Activated B cell treated with CpG ODN at 0.5 μM for 24 hours (primary cell): ENCODE data around the gene GEN1. TPM values are rescaled to one million over a fixed set of nuclear protein-coding genes. Genes with fewer than 3 reads are reported as not detected.
A peak's percentile ranks its signal among the peaks of the same experiment; 100 is the strongest.

Source experiments
- ATAC-seq: fragments of 200-7000 bp; cut with Tn5 transposase; one replicate; pipeline ENCODE4 v1.10.0; 2021; ENCODE audit warnings: low read depth, mild to moderate bottlenecking, moderate library complexity
- CTCF ChIA-PET: fragments of 350-600 bp; sonication (Branson Sonifier 250); formaldehyde crosslinking; loops from one replicate; lab custom pipeline; 2021; ENCODE audit warnings: antibody characterized with exemption; lab: Charles Lee
- POLR2A ChIA-PET: fragments of 350-600 bp; sonication (Branson Sonifier 250); formaldehyde crosslinking; loops from one replicate; lab custom pipeline; 2021; ENCODE audit warnings: antibody characterized with exemption; lab: Charles Lee
- DNase-seq: peaks from one replicate; pipeline ENCODE4 v3.0.0; 2022
- H3K27ac Mint-ChIP-seq: one replicate; pipeline ENCODE4 v1.8.0; 2020; ENCODE audit warnings: mixed read lengths
- H3K27me3 Mint-ChIP-seq: one replicate; pipeline ENCODE4 v1.8.0; 2021; ENCODE audit warnings: mixed read lengths
- H3K36me3 Mint-ChIP-seq: one replicate; pipeline ENCODE4 v1.8.0; 2021; ENCODE audit warnings: low read depth, mixed read lengths
- H3K4me1 Mint-ChIP-seq: one replicate; pipeline ENCODE4 v1.8.0; 2021; ENCODE audit warnings: mixed read lengths
- H3K4me3 Mint-ChIP-seq: one replicate; pipeline ENCODE4 v1.8.0; 2020; ENCODE audit warnings: mild to moderate bottlenecking, mixed read lengths
- H3K9me3 Mint-ChIP-seq: one replicate; pipeline ENCODE4 v1.8.0; 2020; ENCODE audit warnings: mixed read lengths
- intact Hi-C: fragments of 100-400 bp; cut with micrococcal nuclease; formaldehyde crosslinking; loops from one replicate; pipeline ENCODE4 v1.15.1; 2024
- total RNA-seq: library from RNA; stranded (reverse); gene quantifications from 2 replicates; pipeline ENCODE4 v1.2.3, GENCODE V29; 2022
- TF ChIP-seq, protein P1 (sequence below): fragments of 200-600 bp; IDR thresholded peaks from one replicate; pipeline ENCODE4 v1.8.0; 2022; ENCODE audit warnings: antibody characterized with exemption, mild to moderate bottlenecking

Gene GEN1
- total RNA-seq, 1 donor from 2014 or later = 163 TPM

DNA sequence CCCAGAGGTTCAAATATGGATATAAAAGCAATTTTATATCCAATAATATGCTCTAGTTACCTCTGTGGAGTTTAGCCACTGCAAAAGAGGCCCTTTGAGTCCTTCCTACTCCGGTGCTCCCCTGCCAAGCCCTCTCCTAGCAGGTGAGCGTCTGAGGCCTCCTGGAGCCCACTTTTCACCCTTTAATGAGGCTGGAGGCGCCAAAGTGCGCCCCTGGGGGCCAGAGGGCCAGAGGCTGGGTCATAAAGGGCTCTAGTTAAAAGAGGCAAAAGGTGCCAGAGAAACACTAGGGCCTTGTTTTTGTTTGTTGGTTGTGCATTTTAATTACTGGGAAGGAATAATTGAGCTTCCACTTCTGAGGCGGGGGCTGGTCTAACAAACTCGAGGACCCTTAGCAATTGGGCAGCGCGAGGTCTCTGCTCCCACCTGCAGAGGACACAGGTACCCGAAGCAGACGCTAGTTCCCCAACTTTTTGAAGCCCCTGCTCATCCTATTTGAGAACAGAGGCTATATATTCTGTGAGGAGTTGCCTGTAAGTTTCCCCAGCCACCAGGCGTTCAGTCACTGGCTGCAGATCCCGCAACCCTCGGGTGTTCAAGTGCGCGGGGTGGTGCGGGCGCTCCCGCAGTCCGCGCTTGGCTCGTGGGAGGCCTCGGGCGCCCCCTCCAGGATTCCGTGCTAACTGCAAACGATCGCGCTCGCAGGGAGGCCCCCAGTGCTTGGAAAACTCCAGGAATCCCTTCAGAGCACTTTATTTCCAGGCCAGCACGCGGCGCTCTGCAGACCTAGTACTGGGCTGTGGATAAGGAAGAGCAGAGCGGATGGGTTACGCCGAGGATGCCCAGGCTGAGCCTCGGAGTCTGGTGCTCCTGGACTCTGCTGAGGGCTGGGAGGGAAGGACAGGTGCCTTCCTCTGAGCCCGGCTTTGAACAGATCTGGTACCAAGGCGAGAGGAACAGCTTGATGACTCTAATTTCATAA, 76.4 kb downstream of the GEN1 start:
- ATAC-seq = peak; percentile 91
- peak overlapping the region; percentile 70 for H3K4me3 Mint-ChIP-seq

DNA sequence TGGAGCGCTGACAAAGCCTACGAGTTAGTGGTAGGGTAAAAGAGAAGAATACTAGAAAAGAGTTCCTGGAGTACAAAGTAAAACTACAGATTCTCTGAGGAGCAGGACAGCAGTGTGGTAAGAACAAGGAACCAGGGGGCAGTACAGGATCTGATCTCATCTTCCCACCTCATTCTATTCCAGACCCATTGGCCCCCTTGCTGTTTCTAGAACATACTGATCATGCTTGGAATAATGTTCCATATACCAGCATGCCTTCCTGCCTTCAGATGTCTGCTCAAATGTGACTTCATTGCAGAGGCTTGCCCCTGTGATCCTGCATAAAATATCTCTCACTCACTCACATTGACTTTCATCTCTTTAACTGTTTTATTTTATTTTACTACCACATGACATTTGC, 81.6 kb downstream of the GEN1 start:
- ChIA-PET POLR2A (no interaction called here), CTCF (interaction anchor here (1.5 kb wide), 1 partner anchor 116 kb away, joined by 7 read pairs; no protein-coding TSS in a partner anchor)
- DNase-seq (no peak), ATAC-seq (no peak)
- Mint-ChIP-seq H3K27ac (no peak overlapping the region), H3K36me3 (no peaks in the 10 kb centered on the region), H3K9me3 (no peaks in the 10 kb centered on the region), H3K4me3 (no peak overlapping the region), H3K4me1 (peaks cover 7% of the 10 kb centered on the region), H3K27me3 (no peaks in the 10 kb centered on the region)
- TF ChIP-seq, protein P1, sequence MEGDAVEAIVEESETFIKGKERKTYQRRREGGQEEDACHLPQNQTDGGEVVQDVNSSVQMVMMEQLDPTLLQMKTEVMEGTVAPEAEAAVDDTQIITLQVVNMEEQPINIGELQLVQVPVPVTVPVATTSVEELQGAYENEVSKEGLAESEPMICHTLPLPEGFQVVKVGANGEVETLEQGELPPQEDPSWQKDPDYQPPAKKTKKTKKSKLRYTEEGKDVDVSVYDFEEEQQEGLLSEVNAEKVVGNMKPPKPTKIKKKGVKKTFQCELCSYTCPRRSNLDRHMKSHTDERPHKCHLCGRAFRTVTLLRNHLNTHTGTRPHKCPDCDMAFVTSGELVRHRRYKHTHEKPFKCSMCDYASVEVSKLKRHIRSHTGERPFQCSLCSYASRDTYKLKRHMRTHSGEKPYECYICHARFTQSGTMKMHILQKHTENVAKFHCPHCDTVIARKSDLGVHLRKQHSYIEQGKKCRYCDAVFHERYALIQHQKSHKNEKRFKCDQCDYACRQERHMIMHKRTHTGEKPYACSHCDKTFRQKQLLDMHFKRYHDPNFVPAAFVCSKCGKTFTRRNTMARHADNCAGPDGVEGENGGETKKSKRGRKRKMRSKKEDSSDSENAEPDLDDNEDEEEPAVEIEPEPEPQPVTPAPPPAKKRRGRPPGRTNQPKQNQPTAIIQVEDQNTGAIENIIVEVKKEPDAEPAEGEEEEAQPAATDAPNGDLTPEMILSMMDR = no peak
- intact Hi-C loops = no loop called here

More for the DNA sequence above, 76.4 kb downstream of the GEN1 start:
- Mint-ChIP-seq H3K4me1 (peaks cover 44% of the 10 kb centered on the region), H3K9me3 (peaks cover 7% of the 10 kb centered on the region), H3K27me3 (no peaks in the 10 kb centered on the region), H3K27ac (peak overlapping the region; percentile 46), H3K36me3 (peaks cover 6% of the 10 kb centered on the region)
- intact Hi-C loops = loop anchor here (1.0 to 2.0 kb wide), 5 partner anchors 18 to 111 kb away; no protein-coding TSS in a partner anchor
- ChIA-PET POLR2A (interaction anchor here (1.0 to 9.9 kb wide), 6 partner anchors 17 to 110 kb away, joined by 3 to 98 read pairs (median 7); partner anchors contain the start of genes GEN1 and SMC6), CTCF (interaction anchor here (0.5 to 3.2 kb wide), 26 partner anchors 8 to 383 kb away, joined by 3 to 24 read pairs (median 4); no protein-coding TSS in a partner anchor)
- TF ChIP-seq, protein P1 = peak; percentile 45
- DNase-seq = peak; percentile 77

Other genes starting within 250 kb of the GEN1 start
- gene RAD51AP2, start 235.7 kb upstream of the GEN1 start, total RNA-seq = not detected in 2 replicates
- gene VSNL1, start 213.4 kb upstream of the GEN1 start, total RNA-seq = not detected in 2 replicates
- 121 and 127 TPM in 2 replicates for gene SMC6, start 328 bp upstream of the GEN1 start, total RNA-seq
- gene MSGN1, start 62.3 kb downstream of the GEN1 start, total RNA-seq = 0.42 TPM in 1 of 2 replicates, not detected in the other
- 1.1 and 1.5 TPM in 2 replicates for gene KCNS3, start 124.5 kb downstream of the GEN1 start, total RNA-seq